DOHH2 (cell line): Measurements from ENCODE around the gene ANKRD13A.

Experiments used
- EZH2phosphoT487 ChIP-seq: fragments of 200-600 bp; sonication (generic); IDR thresholded peaks from 2 replicates; pipeline ENCODE4 v1.6.1; 2017; ENCODE audit warnings: borderline replicate concordance, mild to moderate bottlenecking, antibody characterized with exemption, low read length, moderate library complexity, mixed read lengths
- TF ChIP-seq, protein P1 (sequence below): fragments of 200-600 bp; sonication (generic); IDR thresholded peaks from one replicate; pipeline ENCODE4 v1.5.1; 2014; ENCODE audit warnings: antibody characterized with exemption, mild to moderate bottlenecking, low read depth, low read length; ENCODE audit not compliant: poor library complexity, severe bottlenecking

DNA sequence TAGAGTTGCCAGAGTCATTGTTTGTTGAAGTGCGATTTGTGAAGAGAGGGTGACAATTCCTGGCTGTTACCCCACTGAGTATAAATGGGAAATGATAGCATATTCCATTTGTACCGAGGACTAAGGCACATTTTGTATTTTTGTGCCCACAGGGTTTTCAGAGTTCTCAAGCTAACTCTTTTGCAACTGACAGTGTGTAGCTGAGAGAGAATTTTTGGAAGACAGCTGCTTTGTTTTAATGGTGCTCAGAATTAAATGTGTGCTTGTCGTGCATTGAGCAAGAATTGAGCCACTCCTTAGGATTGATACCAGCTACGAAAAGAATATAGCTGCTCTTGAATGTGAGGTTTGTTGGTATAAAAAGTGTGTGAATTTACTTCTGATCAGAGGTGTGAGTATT, 21.7 kb downstream of the ANKRD13A start:
- TF ChIP-seq, protein P1, sequence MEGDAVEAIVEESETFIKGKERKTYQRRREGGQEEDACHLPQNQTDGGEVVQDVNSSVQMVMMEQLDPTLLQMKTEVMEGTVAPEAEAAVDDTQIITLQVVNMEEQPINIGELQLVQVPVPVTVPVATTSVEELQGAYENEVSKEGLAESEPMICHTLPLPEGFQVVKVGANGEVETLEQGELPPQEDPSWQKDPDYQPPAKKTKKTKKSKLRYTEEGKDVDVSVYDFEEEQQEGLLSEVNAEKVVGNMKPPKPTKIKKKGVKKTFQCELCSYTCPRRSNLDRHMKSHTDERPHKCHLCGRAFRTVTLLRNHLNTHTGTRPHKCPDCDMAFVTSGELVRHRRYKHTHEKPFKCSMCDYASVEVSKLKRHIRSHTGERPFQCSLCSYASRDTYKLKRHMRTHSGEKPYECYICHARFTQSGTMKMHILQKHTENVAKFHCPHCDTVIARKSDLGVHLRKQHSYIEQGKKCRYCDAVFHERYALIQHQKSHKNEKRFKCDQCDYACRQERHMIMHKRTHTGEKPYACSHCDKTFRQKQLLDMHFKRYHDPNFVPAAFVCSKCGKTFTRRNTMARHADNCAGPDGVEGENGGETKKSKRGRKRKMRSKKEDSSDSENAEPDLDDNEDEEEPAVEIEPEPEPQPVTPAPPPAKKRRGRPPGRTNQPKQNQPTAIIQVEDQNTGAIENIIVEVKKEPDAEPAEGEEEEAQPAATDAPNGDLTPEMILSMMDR = no peak
- no peak for TF ChIP-seq EZH2phosphoT487
